ENCODE data around the gene MC1R.

GRCh38 chr16:89905511-89906139 is 13.0 kb upstream of the MC1R start:
- TF ChIP-seq CTCF (conservative IDR thresholded peaks at IDR 0.05) (no peak), EZH2 (IDR thresholded peaks at IDR 0.05; ENCODE audit: low read depth) (no peak)
